Measurements from ENCODE around the gene CDC42EP4. TPM values are rescaled to one million over a fixed set of nuclear protein-coding genes. Genes with fewer than 3 reads are reported as not detected.
A peak's percentile ranks its signal among the peaks of the same experiment; 100 is the strongest.

Gene CDC42EP4
- total and polyA plus RNA-seq, 2 donors from 2014 or later, result 26.2 to 76.9 TPM

DNA sequence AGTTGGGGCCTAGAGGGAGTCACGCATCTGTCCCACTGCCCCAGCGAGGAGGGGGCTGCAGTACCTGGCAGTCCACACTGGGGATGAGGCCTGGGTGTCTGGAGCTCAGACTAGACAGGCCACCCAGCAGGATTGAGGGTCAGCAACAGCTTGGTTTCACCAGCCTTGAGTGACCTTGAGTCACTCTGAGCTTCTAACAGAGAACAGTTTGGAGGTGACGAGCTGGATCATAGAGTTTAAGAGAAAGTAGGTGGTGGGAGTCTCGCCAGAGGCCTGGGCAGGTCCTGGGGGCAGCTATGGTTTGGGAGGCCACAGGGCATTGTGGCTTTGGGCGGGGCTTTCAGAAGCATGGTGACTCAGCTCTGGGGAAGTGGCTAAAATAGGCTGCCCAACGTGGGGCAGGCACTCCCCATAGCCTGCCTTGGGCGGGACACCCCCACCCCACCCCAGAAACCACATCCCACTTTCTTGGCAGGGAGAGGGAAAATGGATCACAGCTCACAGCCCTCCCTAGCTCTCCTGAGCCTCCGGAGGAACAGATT lies 20.5 kb downstream of the CDC42EP4 start:
- no peaks in the 10 kb centered on the region for H3K36me3 ChIP-seq (ENCODE audit: control insufficient read depth in 2 of 3, insufficient read depth in 3 of 3, low read length in 3 of 3)
- no peaks in the 10 kb centered on the region for H3K27me3 ChIP-seq (ENCODE audit: control insufficient read depth, insufficient read depth, low read length)
- no peak overlapping the region for H3K4me3 ChIP-seq (ENCODE audit: low read length in 3 of 3)
- TF ChIP-seq, protein P1, sequence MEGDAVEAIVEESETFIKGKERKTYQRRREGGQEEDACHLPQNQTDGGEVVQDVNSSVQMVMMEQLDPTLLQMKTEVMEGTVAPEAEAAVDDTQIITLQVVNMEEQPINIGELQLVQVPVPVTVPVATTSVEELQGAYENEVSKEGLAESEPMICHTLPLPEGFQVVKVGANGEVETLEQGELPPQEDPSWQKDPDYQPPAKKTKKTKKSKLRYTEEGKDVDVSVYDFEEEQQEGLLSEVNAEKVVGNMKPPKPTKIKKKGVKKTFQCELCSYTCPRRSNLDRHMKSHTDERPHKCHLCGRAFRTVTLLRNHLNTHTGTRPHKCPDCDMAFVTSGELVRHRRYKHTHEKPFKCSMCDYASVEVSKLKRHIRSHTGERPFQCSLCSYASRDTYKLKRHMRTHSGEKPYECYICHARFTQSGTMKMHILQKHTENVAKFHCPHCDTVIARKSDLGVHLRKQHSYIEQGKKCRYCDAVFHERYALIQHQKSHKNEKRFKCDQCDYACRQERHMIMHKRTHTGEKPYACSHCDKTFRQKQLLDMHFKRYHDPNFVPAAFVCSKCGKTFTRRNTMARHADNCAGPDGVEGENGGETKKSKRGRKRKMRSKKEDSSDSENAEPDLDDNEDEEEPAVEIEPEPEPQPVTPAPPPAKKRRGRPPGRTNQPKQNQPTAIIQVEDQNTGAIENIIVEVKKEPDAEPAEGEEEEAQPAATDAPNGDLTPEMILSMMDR (IDR thresholded peaks at IDR 0.05; ENCODE audit: borderline replicate concordance, extremely low read depth, insufficient read depth), result no peak
- H3K9ac ChIP-seq (ENCODE audit: low read length in 3 of 3), result peak overlapping the region in 1 of 3 donors; percentile 65
- H3K9me3 ChIP-seq (ENCODE audit: control insufficient read depth in 2 of 3, insufficient read depth in 1 of 3, low read length in 3 of 3), result no peaks in the 10 kb centered on the region
- peak in 1 of 5 donors; percentile 89 for DNase-seq
- peaks cover 0 to 49% (median 44%) of the 10 kb centered on the region in 3 donors for H3K4me1 ChIP-seq (ENCODE audit: control insufficient read depth in 2 of 3, insufficient read depth in 2 of 3, low read depth in 1 of 3, low read length in 3 of 3)
- no peak for FAIRE-seq
- peak overlapping the region; percentile 89 to 92 for H3K27ac ChIP-seq (ENCODE audit: low read depth in 2 of 2, low read length in 2 of 2)
- intact Hi-C loops (cut with DNase I), result no loop called here

DNA sequence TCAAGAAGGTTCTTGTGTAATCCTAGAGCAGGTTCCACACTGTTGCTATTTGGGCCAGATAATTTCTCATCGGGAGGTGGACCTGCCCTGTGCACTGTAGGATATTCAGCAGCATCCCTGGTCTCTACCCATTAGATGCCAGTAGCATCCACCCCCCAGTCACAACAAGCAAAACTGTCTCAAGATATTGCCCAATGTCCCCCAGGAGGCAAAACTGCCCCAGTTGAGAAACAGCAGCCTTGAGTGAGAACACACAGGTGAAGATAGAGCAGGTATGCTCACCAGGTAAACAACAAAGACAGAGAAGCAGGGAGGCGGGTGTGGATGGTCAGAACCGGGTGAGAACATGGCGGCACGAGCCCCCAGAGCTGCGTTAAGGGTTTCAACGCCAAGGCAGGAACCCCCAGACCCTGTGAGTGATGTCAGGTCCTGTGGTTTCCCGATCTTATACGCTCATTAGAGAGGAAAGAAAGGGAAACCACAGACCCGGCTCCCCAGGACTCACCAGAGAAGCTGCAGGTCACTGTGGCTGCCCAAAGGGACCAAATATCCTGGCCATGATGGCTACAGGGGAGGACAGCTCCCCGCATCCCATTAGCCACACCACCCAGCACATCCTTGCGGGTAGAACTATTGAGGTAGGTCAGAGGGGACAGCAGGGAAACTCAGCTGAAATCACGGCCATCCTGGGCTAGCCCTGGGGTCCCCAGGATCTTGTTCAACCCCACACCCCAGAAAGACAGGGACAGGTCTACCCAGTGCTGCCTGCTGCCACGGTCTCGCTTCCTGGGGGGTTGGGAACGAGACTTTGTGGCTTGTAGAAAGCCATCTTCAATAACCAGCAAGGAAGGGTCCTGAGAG lies 21.2 kb downstream of the CDC42EP4 start:
- Histone ChIP-seq H3K36me3 (ENCODE audit: control insufficient read depth in 2 of 3, insufficient read depth in 3 of 3, low read length in 3 of 3) (peaks cover 0 to 4% (median 0%) of the 10 kb centered on the region in 3 donors), H3K27me3 (ENCODE audit: control insufficient read depth, insufficient read depth, low read length) (no peaks in the 10 kb centered on the region), H3K4me1 (ENCODE audit: control insufficient read depth in 2 of 3, insufficient read depth in 2 of 3, low read depth in 1 of 3, low read length in 3 of 3) (peaks cover 0 to 49% (median 44%) of the 10 kb centered on the region in 3 donors), H3K4me3 (ENCODE audit: low read length in 3 of 3) (no peak overlapping the region), H3K27ac (ENCODE audit: low read depth in 2 of 2, low read length in 2 of 2) (peak overlapping the region; percentile 89 to 92), H3K9ac (ENCODE audit: low read length in 3 of 3) (peak overlapping the region in 1 of 3 donors; percentile 65), H3K9me3 (ENCODE audit: control insufficient read depth in 2 of 3, insufficient read depth in 1 of 3, low read length in 3 of 3) (no peaks in the 10 kb centered on the region)
- FAIRE-seq (no peak), DNase-seq (no peak)
- intact Hi-C loops (cut with DNase I), result no loop called here
- TF ChIP-seq, protein P1 (IDR thresholded peaks at IDR 0.05; ENCODE audit: borderline replicate concordance, extremely low read depth, insufficient read depth), result no peak

DNA sequence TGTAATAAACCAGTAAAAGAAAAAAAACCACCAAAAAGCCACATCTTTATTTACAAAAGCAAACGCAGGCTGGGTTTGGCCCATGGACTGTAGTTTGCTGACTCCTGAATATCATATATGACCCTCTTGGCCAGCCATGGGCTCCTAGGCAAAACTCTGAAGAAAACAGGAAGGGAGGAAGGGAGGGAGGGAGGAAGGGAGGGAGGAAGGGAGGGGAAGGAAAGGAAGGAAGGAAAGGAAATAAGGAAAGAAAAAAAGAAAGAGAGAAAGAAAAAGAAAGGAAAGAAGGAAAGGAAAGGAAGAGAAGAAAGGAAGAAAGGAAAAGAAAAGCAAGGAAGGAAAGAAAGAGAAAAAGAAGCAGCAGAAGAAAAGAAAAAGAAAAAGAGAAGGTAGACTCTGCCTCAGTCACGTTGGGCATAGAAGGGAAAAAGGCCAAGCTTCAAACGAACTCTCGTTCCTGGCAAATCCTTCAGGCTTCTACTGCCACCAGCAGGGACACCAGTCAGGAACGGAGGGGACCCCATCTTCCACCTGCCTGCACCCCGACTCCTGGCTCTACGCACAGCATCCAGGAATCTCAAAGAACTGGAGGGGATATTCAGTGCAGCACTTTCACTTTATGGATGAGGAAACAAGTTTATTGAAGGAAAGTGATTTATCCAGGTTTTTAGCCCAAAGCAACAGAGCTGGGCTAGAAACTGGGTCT lies 22.1 kb downstream of the CDC42EP4 start:
- H3K27ac ChIP-seq (ENCODE audit: low read depth in 2 of 2, low read length in 2 of 2), result peak overlapping the region in 1 of 2 donors; percentile 40
- FAIRE-seq (no peak), DNase-seq (no peak)
- H3K36me3 ChIP-seq (ENCODE audit: control insufficient read depth in 2 of 3, insufficient read depth in 3 of 3, low read length in 3 of 3), result peaks cover 0 to 5% (median 0%) of the 10 kb centered on the region in 3 donors
- TF ChIP-seq, protein P1 (IDR thresholded peaks at IDR 0.05; ENCODE audit: borderline replicate concordance, extremely low read depth, insufficient read depth), result no peak
- no peaks in the 10 kb centered on the region for H3K9me3 ChIP-seq (ENCODE audit: control insufficient read depth in 2 of 3, insufficient read depth in 1 of 3, low read length in 3 of 3)
- intact Hi-C loops (cut with DNase I), result no loop called here
- no peaks in the 10 kb centered on the region for H3K27me3 ChIP-seq (ENCODE audit: control insufficient read depth, insufficient read depth, low read length)
- H3K9ac ChIP-seq (ENCODE audit: low read length in 3 of 3), result peak overlapping the region in 1 of 3 donors; percentile 0
- peaks cover 0 to 52% (median 44%) of the 10 kb centered on the region in 3 donors for H3K4me1 ChIP-seq (ENCODE audit: control insufficient read depth in 2 of 3, insufficient read depth in 2 of 3, low read depth in 1 of 3, low read length in 3 of 3)
- H3K4me3 ChIP-seq (ENCODE audit: low read length in 3 of 3), result no peak overlapping the region
